Measurements from ENCODE around the gene PCED1A.
"Not testable (repeated sequence)": the region's sequence is repeated elsewhere in the genome, so short reads cannot be mapped to it uniquely, and the experiment has no call there.

PCED1A gene

DNA sequence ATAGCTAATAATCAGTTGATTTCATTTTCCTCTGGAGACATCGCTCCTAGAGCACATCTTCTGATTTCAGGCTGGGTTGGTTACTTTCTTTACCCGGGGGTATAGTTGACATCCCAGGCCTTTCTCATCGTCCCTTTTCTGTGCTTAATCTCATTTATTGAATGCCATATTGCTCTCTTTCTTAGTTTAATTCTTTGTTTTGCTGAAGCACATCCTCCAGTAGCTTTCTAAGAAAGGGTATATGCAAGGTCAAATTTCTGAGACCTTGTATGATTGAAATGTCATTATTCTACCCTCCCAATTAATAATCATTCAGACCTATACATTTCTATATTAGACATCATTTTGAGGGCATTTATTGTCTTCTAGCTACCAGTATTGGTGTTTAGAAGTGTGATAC, 28.3 kb downstream of the PCED1A start:
- H3K27me3 ChIP-seq (ENCODE audit: insufficient read depth, low read length): 0 out of 2 replicates have a peak, but pooled peaks cover 4% of the 10 kb centered on the region
- no peaks in the 10 kb centered on the region for H3K4me1 ChIP-seq (ENCODE audit: insufficient read depth, low read length, severe bottlenecking)
- H3K9me3 ChIP-seq (ENCODE audit: low read length): no peaks in the 10 kb centered on the region
- H3K9ac ChIP-seq (ENCODE audit: low read length): no peak overlapping the region
- no peak overlapping the region for H3K4me3 ChIP-seq (ENCODE audit: low read depth, low read length, poor library complexity, severe bottlenecking)
- no peaks in the 10 kb centered on the region for H3K36me3 ChIP-seq (ENCODE audit: insufficient read depth, low read length)
- no peaks in the 10 kb centered on the region for H4K20me1 ChIP-seq (ENCODE audit: insufficient read depth, low read length)
- TF ChIP-seq EZH2 (IDR thresholded peaks at IDR 0.05; ENCODE audit: borderline replicate concordance, low read length): no peak
- TF ChIP-seq, protein P1, sequence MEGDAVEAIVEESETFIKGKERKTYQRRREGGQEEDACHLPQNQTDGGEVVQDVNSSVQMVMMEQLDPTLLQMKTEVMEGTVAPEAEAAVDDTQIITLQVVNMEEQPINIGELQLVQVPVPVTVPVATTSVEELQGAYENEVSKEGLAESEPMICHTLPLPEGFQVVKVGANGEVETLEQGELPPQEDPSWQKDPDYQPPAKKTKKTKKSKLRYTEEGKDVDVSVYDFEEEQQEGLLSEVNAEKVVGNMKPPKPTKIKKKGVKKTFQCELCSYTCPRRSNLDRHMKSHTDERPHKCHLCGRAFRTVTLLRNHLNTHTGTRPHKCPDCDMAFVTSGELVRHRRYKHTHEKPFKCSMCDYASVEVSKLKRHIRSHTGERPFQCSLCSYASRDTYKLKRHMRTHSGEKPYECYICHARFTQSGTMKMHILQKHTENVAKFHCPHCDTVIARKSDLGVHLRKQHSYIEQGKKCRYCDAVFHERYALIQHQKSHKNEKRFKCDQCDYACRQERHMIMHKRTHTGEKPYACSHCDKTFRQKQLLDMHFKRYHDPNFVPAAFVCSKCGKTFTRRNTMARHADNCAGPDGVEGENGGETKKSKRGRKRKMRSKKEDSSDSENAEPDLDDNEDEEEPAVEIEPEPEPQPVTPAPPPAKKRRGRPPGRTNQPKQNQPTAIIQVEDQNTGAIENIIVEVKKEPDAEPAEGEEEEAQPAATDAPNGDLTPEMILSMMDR (IDR thresholded peaks at IDR 0.05; ENCODE audit: low read length): no peak
- no peak overlapping the region for H3K27ac ChIP-seq (ENCODE audit: low read depth, low read length, poor library complexity, severe bottlenecking)
- no peak overlapping the region for H2AFZ ChIP-seq (ENCODE audit: low read length)
- H3K9me2 ChIP-seq (ENCODE audit: low read depth, low read length): no peaks in the 10 kb centered on the region
- no peak overlapping the region for H3K4me2 ChIP-seq (ENCODE audit: low read length)
- H3K79me2 ChIP-seq (ENCODE audit: insufficient read depth, low read length): no peaks in the 10 kb centered on the region
- H3F3A ChIP-seq (ENCODE audit: insufficient read depth, low read length): no peaks in the 10 kb centered on the region

DNA sequence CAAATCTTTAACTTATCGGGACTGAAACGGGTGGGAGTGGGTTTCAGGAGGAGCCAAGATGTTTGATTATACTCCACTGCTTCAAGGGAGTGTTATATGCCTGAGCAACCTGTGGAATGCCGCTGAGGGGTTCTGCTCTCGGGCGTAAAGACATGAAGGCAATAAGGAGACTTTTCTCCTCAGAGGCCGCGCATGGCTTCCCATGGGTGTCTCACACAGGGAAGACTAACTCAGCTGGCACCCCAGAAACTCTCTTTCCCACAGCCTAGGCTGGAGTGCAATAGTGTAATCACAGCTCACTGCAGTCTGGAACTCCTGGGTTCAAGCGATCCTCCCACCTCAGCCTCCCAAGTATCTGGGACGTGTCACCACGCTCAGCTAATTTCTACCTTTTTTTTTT, 30.8 kb downstream of the PCED1A start:
- Histone ChIP-seq H4K20me1 (ENCODE audit: insufficient read depth, low read length) (no peaks in the 10 kb centered on the region), H3K4me3 (ENCODE audit: low read depth, low read length, poor library complexity, severe bottlenecking) (no peak overlapping the region), H3K9me2 (ENCODE audit: low read depth, low read length) (no peaks in the 10 kb centered on the region), H3K4me2 (ENCODE audit: low read length) (no peak overlapping the region), H3F3A (ENCODE audit: insufficient read depth, low read length) (no peaks in the 10 kb centered on the region), H3K27ac (ENCODE audit: low read depth, low read length, poor library complexity, severe bottlenecking) (no peak overlapping the region), H3K27me3 (ENCODE audit: insufficient read depth, low read length) (no peaks in the 10 kb centered on the region), H3K36me3 (ENCODE audit: insufficient read depth, low read length) (no peaks in the 10 kb centered on the region), H3K9ac (ENCODE audit: low read length) (no peak overlapping the region), H3K4me1 (ENCODE audit: insufficient read depth, low read length, severe bottlenecking) (no peaks in the 10 kb centered on the region), H2AFZ (ENCODE audit: low read length) (no peak overlapping the region), H3K79me2 (ENCODE audit: insufficient read depth, low read length) (no peaks in the 10 kb centered on the region), H3K9me3 (ENCODE audit: low read length) (no peaks in the 10 kb centered on the region)
- no peak for TF ChIP-seq EZH2 (IDR thresholded peaks at IDR 0.05; ENCODE audit: borderline replicate concordance, low read length)
- TF ChIP-seq, protein P1 (IDR thresholded peaks at IDR 0.05; ENCODE audit: low read length): no peak

DNA sequence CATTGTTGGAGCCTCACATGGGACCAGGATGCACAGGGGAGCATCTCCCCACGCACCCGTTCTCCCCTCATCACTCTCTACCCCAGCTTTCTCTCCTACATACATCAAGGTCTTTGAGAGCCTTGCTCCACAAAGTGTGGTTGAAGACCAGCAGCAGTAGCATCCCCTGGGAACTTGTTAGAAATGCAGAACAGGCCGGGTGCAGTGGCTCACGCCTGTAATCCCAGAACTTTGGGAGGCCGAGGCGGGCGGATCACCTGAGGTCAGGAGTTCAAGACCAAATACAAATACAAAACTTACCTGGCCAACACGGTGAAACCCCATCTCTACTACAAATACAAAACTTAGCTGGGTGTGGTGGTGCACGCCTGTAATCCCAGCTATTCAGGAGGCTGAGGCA, 32.5 kb downstream of the PCED1A start:
- H3K9ac ChIP-seq (ENCODE audit: low read length); H3K9me3 ChIP-seq (ENCODE audit: low read length); H3K27ac ChIP-seq (ENCODE audit: low read depth, low read length, poor library complexity, severe bottlenecking); H2AFZ ChIP-seq (ENCODE audit: low read length); H3K4me3 ChIP-seq (ENCODE audit: low read depth, low read length, poor library complexity, severe bottlenecking); H3F3A ChIP-seq (ENCODE audit: insufficient read depth, low read length); H3K4me1 ChIP-seq (ENCODE audit: insufficient read depth, low read length, severe bottlenecking); H3K79me2 ChIP-seq (ENCODE audit: insufficient read depth, low read length); H3K27me3 ChIP-seq (ENCODE audit: insufficient read depth, low read length); H3K9me2 ChIP-seq (ENCODE audit: low read depth, low read length); H4K20me1 ChIP-seq (ENCODE audit: insufficient read depth, low read length); H3K4me2 ChIP-seq (ENCODE audit: low read length); H3K36me3 ChIP-seq (ENCODE audit: insufficient read depth, low read length): not testable (repeated sequence)

DNA sequence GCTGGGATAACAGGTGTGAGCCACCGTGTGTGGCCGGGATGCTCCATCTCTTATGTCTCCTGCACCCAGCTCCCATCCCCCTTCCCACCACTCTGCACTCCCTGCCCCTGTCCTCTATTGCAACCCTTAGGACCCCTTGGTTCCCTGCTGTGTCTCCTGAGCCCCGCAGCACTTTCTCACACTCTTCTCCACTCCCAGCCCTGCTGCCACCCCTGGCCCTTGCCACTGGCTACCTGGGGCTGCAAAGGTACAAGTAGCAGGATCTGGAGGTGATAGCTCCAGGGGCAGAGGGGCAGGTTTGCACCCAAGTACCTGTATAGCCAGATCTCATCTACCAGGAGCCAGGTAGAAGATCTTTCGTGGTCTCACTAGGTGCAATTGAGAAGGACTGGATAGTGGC, 33.4 kb downstream of the PCED1A start:
- TF ChIP-seq, protein P1 (IDR thresholded peaks at IDR 0.05; ENCODE audit: low read length): no peak
- TF ChIP-seq EZH2 (IDR thresholded peaks at IDR 0.05; ENCODE audit: borderline replicate concordance, low read length): no peak
- H3K4me3 ChIP-seq (ENCODE audit: low read depth, low read length, poor library complexity, severe bottlenecking): no peak overlapping the region
- H4K20me1 ChIP-seq (ENCODE audit: insufficient read depth, low read length): no peaks in the 10 kb centered on the region
- no peaks in the 10 kb centered on the region for H3K9me2 ChIP-seq (ENCODE audit: low read depth, low read length)
- no peaks in the 10 kb centered on the region for H3K27me3 ChIP-seq (ENCODE audit: insufficient read depth, low read length)
- no peak overlapping the region for H3K4me2 ChIP-seq (ENCODE audit: low read length)
- H3K27ac ChIP-seq (ENCODE audit: low read depth, low read length, poor library complexity, severe bottlenecking): no peak overlapping the region
- no peak overlapping the region for H3K9ac ChIP-seq (ENCODE audit: low read length)
- H3K79me2 ChIP-seq (ENCODE audit: insufficient read depth, low read length): no peaks in the 10 kb centered on the region
- no peaks in the 10 kb centered on the region for H3F3A ChIP-seq (ENCODE audit: insufficient read depth, low read length)
- no peaks in the 10 kb centered on the region for H3K9me3 ChIP-seq (ENCODE audit: low read length)
- H3K36me3 ChIP-seq (ENCODE audit: insufficient read depth, low read length): no peaks in the 10 kb centered on the region
- no peak overlapping the region for H2AFZ ChIP-seq (ENCODE audit: low read length)
- no peaks in the 10 kb centered on the region for H3K4me1 ChIP-seq (ENCODE audit: insufficient read depth, low read length, severe bottlenecking)

Data from OCI-LY1 (cell line).